T-helper 2 cell treated with Interferon-gamma antibody and Interleukin-4, amounts not matched to agents 5 μg/mL and 100 μg/mL, for 36 hours (primary cell): ENCODE measurements around the gene PPP2R5A.

ENCODE experiments used
- DNase-seq: peaks from one replicate; pipeline ENCODE4 v3.0.0; 2021; ENCODE audit warnings: low spot score
- H3K27ac Mint-ChIP-seq: one replicate; pipeline ENCODE4 v1.8.0; 2021; ENCODE audit warnings: mild to moderate bottlenecking, mixed read lengths
- H3K27me3 Mint-ChIP-seq: one replicate; pipeline ENCODE4 v1.8.0; 2021; ENCODE audit warnings: low read depth, mixed read lengths
- H3K36me3 Mint-ChIP-seq: one replicate; pipeline ENCODE4 v1.8.0; 2021; ENCODE audit warnings: low read depth, mixed read lengths
- H3K4me1 Mint-ChIP-seq: one replicate; pipeline ENCODE4 v1.8.0; 2021; ENCODE audit warnings: low read depth, mixed read lengths
- H3K4me3 Mint-ChIP-seq: one replicate; pipeline ENCODE4 v1.8.0; 2022; ENCODE audit warnings: mild to moderate bottlenecking, moderate library complexity, mixed read lengths
- H3K9me3 Mint-ChIP-seq: one replicate; pipeline ENCODE4 v1.8.0; 2021; ENCODE audit warnings: mixed read lengths

Gene PPP2R5A

GRCh38 chr1:212255705-212256307, 29.4 kb upstream of the PPP2R5A start:
- Mint-ChIP-seq H3K27ac (peak overlapping the region; percentile 88), H3K36me3 (peaks cover 5% of the 10 kb centered on the region), H3K4me3 (peak overlapping the region; percentile 67), H3K4me1 (peaks cover 55% of the 10 kb centered on the region), H3K27me3 (no peaks in the 10 kb centered on the region), H3K9me3 (no peaks in the 10 kb centered on the region)
- no peak for DNase-seq

DNA sequence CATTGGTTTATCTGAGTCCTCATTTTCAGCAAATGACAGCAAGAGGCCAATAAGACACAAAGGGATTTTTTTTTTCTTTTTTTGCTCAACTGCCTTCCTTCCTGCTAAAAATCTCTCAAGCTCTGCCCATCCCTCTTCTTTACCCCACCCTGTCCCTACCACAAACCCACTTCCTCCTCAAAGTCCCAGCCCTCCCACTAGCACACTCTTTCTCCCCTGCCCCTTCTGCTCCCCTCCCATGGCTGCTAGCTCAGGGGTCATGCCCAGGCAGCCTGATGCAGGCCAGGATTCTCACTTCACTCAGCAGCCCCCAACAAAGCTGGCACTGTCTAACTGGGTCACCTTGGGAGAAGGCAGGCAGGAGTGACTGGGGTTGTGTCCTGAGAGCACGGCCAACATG, 28.8 kb upstream of the PPP2R5A start:
- no peaks in the 10 kb centered on the region for H3K9me3 Mint-ChIP-seq
- peaks cover 5% of the 10 kb centered on the region for H3K36me3 Mint-ChIP-seq
- peak overlapping the region; percentile 88 for H3K27ac Mint-ChIP-seq
- peak overlapping the region; percentile 67 for H3K4me3 Mint-ChIP-seq
- H3K4me1 Mint-ChIP-seq: peaks cover 55% of the 10 kb centered on the region
- DNase-seq: no peak
- no peaks in the 10 kb centered on the region for H3K27me3 Mint-ChIP-seq

DNA sequence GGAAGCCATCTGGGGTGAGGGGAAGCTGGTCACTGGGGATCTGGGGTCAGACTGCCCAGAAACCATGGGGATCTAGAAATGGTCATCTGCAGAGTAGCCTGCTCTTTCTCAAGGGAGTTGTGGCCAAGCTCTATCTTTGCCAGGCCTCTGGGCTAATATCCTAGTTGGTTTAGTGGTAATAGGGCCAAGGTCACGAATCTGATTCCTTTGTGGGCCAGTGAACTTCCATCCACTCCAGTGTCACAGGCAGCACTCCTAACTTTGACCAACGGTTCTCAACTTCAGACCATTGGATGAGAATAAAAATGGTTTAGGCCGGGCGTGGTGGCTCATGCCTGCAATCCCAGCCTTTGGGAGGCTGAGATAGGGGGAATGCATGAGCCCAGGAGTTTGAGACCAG, 28.1 kb upstream of the PPP2R5A start:
- H3K27ac Mint-ChIP-seq: peak overlapping the region; percentile 88
- H3K4me1 Mint-ChIP-seq: peaks cover 58% of the 10 kb centered on the region
- H3K27me3 Mint-ChIP-seq: no peaks in the 10 kb centered on the region
- DNase-seq: no peak
- peak overlapping the region; percentile 67 for H3K4me3 Mint-ChIP-seq
- no peaks in the 10 kb centered on the region for H3K9me3 Mint-ChIP-seq
- peaks cover 3% of the 10 kb centered on the region for H3K36me3 Mint-ChIP-seq

- no peak overlapping the region for H3K27ac Mint-ChIP-seq
- no peak for DNase-seq
- no peaks in the 10 kb centered on the region for H3K9me3 Mint-ChIP-seq
- H3K36me3 Mint-ChIP-seq: peaks cover 2% of the 10 kb centered on the region
- H3K4me3 Mint-ChIP-seq: no peak overlapping the region
- H3K27me3 Mint-ChIP-seq: no peaks in the 10 kb centered on the region
- peaks cover 48% of the 10 kb centered on the region for H3K4me1 Mint-ChIP-seq
Measured at GRCh38 chr1:212259693-212260480, 25.3 kb upstream of the PPP2R5A start.

DNA sequence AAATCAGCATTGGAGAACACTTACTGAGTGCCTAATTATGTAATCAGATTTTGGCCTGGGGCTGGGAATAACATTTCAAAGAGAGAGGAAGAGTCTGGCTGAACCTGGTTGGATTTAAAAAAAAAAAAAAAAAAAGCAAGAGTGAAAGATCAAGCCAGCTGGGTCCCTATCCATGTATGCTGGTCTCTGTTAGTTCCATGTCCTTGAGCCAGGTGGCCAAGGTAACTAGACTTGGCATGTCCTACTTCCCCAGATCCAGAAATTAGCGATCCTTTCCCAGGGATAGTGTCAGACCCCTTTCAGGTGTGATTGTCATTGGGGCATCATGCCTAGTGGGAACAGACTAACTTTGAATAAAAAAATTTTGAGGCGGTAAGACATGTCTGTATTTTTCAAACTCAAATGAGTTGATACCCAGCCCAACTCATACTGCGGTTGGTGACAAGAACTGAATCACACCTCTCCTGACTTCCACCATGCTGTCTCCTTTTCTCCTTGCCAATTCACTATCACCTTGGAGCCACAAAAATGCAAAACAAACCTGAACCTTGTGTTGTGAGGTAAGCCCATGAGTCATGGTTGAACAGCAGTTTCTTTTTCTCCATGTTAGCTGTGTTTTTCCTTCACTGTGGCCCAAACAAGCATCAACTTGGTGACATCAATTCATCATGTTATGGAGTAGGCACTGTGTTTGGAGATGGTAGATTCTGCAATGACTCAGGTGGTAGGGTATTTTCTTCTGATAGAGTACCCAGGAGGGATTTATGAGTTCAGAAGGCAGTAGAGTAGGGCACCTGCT, 24.5 kb upstream of the PPP2R5A start:
- Mint-ChIP-seq H3K4me3 (no peak overlapping the region), H3K9me3 (no peaks in the 10 kb centered on the region), H3K27ac (peak overlapping the region; percentile 62), H3K4me1 (peaks cover 40% of the 10 kb centered on the region), H3K36me3 (peaks cover 1% of the 10 kb centered on the region), H3K27me3 (no peaks in the 10 kb centered on the region)
- no peak for DNase-seq

DNA sequence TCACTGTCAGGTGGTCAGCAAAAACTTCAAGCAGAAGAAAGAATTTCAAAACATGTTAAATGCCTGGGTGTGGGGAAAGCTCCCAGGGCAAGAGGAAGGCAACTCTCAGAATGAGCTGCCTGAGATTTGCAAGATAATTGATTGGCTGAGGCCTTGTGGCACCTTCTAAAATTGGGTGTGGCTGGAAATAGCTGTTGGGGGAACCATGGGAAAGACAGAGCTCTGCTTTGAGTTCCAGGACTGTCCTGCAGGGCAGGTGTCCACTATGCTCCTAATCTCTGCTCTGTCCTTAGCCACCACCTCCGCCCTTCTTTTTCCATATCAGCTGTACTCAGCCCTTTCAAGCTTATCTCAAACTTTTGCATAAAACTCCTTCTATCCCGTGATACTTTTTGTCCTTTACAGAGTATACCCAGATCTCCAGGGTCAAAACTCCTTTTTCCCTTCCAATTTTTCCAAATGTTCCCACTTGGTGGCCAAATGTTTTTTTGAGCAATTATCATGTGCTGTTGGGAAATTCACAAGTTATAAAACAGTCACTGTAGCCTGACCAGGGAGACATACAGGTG, 23.8 kb upstream of the PPP2R5A start:
- H3K27ac Mint-ChIP-seq: peak overlapping the region; percentile 62
- no peak overlapping the region for H3K4me3 Mint-ChIP-seq
- no peak for DNase-seq
- H3K27me3 Mint-ChIP-seq: no peaks in the 10 kb centered on the region
- peaks cover 33% of the 10 kb centered on the region for H3K4me1 Mint-ChIP-seq
- H3K9me3 Mint-ChIP-seq: no peaks in the 10 kb centered on the region
- peaks cover 1% of the 10 kb centered on the region for H3K36me3 Mint-ChIP-seq

GRCh38 chr1:212267017-212267416, 18.2 kb upstream of the PPP2R5A start:
- peaks cover 5% of the 10 kb centered on the region for H3K4me1 Mint-ChIP-seq
- peaks cover 24% of the 10 kb centered on the region for H3K27me3 Mint-ChIP-seq
- H3K27ac Mint-ChIP-seq: no peak overlapping the region
- no peak overlapping the region for H3K4me3 Mint-ChIP-seq
- H3K9me3 Mint-ChIP-seq: no peaks in the 10 kb centered on the region
- no peak for DNase-seq
- no peaks in the 10 kb centered on the region for H3K36me3 Mint-ChIP-seq

DNA sequence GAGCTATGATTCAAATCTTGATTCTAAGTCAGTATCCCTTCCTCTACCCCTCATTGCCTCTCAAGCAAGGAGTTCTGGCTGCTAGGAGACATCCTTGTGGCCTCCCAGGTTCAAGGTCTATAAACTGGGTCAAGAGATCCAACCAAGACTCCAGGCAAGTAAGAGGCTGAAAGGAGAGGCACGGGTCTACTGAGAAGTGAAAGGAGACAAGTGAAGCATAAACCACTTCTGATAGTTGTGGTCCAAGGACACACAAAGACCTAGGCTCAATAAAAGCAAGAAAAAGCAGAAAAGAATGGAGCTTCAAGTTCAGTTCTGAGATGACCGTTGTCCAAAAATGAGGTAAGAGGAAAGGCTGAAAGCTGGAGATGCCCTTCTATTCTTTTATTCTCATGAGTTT, 17.8 kb upstream of the PPP2R5A start:
- Mint-ChIP-seq H3K9me3 (no peaks in the 10 kb centered on the region), H3K27ac (no peak overlapping the region), H3K4me3 (no peak overlapping the region), H3K27me3 (peaks cover 24% of the 10 kb centered on the region), H3K36me3 (no peaks in the 10 kb centered on the region), H3K4me1 (peaks cover 3% of the 10 kb centered on the region)
- DNase-seq: no peak

DNA sequence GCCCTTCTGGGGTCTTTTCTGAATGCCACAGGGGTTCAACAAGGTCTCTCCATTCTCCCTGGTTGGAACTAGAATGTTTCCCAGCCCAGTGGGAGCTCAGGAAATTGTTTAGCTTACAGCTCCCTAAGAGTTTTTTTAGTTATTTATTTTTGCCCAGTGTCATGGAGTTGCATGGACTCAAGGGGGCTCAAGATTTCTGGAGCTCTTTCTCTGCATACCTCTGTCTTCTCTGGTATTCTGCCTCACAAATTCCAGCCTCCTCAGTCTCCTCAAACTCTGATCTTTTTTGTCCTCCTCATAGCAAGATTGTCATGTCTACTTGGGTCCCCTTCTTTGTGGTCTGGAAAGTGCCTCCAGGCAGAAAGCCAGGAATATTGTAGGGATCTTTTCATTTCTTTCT, 15.9 kb upstream of the PPP2R5A start:
- Mint-ChIP-seq H3K36me3 (no peaks in the 10 kb centered on the region), H3K27me3 (peaks cover 24% of the 10 kb centered on the region), H3K4me3 (no peak overlapping the region)

GRCh38 chr1:212270564-212270963, 14.6 kb upstream of the PPP2R5A start:
- Mint-ChIP-seq H3K4me3 (no peak overlapping the region), H3K36me3 (no peaks in the 10 kb centered on the region), H3K9me3 (no peaks in the 10 kb centered on the region), H3K27me3 (peaks cover 24% of the 10 kb centered on the region), H3K4me1 (peaks cover 3% of the 10 kb centered on the region), H3K27ac (no peak overlapping the region)
- DNase-seq: no peak

More for the DNA sequence above, 15.9 kb upstream of the PPP2R5A start:
- Mint-ChIP-seq H3K4me1 (peaks cover 3% of the 10 kb centered on the region), H3K9me3 (no peaks in the 10 kb centered on the region), H3K27ac (no peak overlapping the region)
- DNase-seq: no peak

DNA sequence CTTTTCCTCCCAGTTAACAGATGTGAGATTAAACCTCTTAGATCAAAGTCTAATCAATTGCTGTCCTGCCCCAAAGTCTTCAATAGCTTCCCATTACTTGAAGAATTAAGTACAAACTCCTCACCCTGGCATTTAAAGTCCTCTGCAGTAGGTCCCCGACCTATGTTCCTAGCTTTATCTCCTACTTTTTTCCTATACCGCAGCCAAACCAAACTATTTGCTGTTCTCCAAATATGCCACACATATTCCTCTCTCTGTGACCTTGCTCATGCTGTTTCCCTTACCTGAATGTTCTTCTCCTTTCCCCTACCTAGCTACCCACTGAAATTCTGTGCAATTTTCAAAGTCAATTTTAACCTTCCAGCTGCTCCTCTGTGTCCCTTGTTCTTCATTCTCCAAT, 14.0 kb upstream of the PPP2R5A start:
- no peak for DNase-seq
- no peak overlapping the region for H3K27ac Mint-ChIP-seq
- H3K27me3 Mint-ChIP-seq: peaks cover 24% of the 10 kb centered on the region
- H3K36me3 Mint-ChIP-seq: no peaks in the 10 kb centered on the region
- peaks cover 3% of the 10 kb centered on the region for H3K4me1 Mint-ChIP-seq
- H3K4me3 Mint-ChIP-seq: no peak overlapping the region
- no peaks in the 10 kb centered on the region for H3K9me3 Mint-ChIP-seq

DNA sequence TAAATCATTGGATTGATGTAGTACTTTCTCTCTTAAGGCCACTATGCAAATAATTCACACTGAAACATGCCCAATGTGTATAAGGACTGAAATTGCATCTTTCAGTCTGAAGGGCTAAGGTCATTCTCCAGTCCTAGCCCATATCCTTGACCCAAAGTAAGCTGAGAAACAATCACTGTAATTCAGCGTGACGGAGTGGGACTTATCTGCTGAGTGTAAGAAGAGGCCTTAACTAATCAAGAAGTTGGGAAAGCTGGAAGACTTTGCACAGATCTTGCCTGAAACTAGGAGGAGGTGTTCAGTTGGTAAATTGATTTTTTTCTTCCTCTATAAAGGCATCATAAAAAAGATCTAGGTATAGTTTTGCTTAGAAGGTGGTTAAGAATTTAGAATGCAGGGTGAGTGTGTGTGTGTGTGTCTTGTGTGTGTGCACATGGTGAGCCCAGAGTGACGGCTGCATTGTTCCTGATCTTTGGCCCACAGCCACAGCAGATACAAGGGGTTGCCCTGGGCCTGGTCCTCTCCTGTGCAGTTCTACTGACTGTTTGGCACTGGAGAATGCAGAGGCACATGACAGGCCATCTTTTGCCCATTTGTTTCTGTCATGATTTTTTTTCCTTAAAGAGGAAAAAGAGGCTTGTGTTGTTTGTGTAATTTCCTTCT, 13.3 kb upstream of the PPP2R5A start:
- DNase-seq: no peak
- H3K4me3 Mint-ChIP-seq: no peak overlapping the region
- H3K9me3 Mint-ChIP-seq: no peaks in the 10 kb centered on the region
- H3K36me3 Mint-ChIP-seq: no peaks in the 10 kb centered on the region
- H3K4me1 Mint-ChIP-seq: peaks cover 3% of the 10 kb centered on the region
- H3K27me3 Mint-ChIP-seq: peaks cover 25% of the 10 kb centered on the region
- H3K27ac Mint-ChIP-seq: no peak overlapping the region

- H3K27me3 Mint-ChIP-seq: peaks cover 2% of the 10 kb centered on the region
- H3K36me3 Mint-ChIP-seq: peaks cover 3% of the 10 kb centered on the region
- peaks cover 11% of the 10 kb centered on the region for H3K4me1 Mint-ChIP-seq
- no peak for DNase-seq
- no peaks in the 10 kb centered on the region for H3K9me3 Mint-ChIP-seq
- no peak overlapping the region for H3K4me3 Mint-ChIP-seq
- H3K27ac Mint-ChIP-seq: no peak overlapping the region
Measured at GRCh38 chr1:212281590-212281989, 3.6 kb upstream of the PPP2R5A start.
